ENCODE measurements around the gene GALNT3.

GALNT3 gene

DNA sequence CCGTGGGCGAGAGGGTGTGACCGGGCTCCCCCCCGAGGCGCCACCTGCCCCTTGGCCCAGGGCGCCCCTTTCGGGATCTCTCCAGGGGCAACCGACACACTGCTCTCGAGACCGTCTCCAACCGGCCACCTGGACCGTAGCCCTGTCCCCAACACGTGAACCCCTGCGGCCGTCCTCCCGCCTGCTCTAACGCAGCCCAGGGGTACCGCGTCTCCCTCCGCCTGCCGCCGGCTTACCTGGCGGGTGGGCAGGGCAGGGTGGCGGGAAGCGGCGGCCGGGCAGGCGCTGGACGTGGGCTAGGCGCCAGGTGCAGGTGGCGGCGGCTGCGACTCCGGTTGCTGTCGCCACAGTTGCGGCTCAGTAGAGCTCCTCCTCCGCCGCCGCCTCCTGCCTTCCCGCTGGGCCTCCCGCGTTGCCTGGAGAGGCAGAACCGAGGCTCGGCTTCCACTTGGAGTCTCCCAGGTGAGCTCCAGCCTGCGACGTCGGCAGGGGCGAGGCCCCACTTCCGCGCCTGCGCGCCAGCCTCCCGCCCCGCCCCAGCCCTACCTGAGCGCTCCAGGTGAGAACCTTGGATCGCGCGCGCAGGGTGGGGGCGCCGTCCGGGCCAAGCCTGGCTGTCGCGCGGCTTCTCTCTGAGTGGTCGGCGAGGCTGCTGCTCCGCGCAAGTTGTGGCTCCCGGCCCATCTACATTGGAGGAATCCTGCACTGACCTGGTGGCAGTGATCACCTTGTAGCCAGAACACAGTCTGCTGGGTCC lies at the start of gene GALNT3:
Gene GALNT3, minus strand, starts transcription at position 469 of the 757 bp plus-strand sequence. CDS start 23,547 bp downstream, outside the sequence.
- DNase-seq, result no peak

DNA sequence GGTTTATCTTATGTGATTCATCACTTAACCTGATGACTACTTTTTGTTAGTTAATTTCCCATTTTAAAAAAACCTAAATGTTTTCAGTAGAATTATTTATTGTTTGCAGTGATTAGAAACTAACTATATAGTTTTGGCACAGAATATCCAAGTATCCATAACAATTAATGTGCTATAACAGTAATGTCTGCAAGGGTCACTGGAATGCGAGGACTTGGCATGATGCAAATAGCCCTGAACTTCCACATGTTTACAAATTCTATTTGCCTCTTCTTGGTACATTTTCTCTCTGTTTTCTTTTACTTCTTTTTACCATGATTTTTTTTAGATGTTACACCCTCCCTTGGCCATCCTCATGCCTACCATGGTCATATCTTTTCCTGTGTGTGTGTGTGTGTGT lies 49.3 kb upstream of the GALNT3 start:
- DNase-seq, result peak; percentile 99

DNA sequence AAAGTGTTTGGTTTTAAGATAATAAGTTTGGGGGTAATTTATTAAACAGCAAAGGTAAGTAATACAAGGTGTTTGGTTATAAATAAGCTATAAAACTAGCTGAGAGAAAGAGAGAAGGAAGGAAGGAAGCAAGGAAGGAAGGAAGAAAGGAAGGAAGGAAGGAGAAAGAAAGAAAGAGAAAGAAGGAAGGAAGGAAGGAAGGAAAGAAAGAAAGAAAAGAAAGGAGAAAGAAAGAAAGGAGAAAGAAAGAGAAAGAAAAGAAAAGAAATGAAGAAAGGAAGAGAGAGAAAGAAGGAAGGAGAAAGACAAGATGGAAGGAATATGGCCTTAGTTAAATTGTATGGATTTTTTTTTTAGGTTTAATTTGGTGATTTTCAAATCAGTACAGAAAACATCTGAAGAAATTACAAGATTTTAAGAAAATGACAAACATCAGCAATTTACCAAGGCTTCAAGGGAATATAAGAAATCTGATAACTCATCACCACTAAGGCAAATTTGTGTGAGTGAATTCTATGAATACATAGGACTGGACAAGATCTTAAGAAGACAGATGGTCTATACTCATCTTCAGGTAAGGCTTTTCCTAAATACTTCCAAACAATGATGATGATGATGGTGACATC lies 46.4 kb upstream of the GALNT3 start:
- DNase-seq, result no peak

DNA sequence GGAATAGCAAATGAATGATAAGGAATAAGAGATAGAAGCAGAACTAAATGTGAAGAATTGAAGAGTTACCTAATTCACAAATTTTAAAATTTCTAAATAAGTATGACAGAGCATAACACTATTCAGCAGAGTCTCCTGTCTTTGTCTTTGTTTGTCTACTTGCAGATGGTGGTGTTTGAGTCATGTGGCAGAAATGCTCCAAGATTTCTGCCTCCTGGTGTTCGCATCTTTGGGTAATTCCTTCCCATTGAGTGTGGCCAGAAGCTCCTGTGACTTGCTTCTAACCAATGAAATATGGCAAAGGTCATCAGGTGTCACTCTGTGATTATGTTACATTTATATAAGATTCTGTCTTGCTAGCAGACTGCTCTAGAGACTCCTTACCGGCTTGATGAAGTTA lies 45.6 kb upstream of the GALNT3 start:
- DNase-seq, result no peak

DNA sequence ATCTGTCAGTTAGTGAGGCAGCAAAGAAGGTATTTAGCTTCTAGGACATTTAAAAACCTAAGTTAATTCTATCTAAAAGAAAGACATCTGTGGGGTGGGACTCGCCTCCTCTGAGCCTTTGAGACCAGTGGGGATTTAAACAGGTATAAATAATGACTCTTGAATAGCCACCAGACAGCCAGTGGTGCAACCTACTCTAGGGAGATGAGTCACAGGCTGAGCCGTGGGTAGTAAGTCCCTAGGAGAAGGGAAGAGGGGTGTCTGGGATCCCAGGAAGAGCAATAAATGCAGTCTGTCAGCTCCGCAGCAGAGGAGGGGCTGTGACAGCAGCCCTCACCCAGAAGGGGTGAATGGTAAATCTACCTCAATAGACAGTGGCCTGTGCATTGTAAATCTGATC lies 43.1 kb upstream of the GALNT3 start:
- DNase-seq, result no peak

DNA sequence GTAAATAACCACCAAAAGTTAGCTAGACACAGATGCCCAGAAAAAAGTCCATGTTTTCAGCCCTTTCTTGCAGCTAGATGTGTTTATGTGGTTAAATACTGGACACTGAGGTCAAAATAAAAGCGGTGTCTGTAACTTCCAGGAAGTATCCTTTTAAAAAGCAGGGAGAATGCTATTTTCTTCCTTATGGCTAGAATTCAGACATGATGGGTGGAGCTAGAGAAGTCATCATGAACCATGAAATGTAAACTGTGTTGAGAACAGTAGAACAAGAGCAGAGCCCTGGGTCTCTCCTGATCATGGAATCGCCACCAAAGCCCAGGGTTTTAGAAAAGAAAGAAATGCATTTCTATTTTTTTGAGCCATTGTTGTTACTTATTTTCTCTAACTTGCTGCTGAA lies 41.3 kb upstream of the GALNT3 start:
- DNase-seq, result no peak

DNA sequence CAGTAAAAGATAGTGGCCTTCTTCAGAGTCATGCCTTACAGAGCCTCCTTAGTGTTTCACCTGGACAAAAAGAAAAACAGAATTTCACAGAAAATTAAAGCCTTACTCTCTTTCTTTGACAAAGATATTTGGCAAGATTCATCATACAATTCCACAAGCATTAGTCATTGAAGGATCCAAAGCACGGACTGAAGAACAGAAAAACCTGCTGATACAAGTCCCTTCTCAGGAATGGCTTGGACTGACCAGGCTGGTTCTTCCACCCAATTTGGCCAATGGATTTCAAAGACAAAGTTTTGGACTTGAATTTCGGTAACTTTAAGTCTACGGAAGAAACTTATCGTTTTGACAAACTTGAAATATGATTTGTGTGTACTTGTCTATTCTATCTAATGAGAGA lies 39.1 kb upstream of the GALNT3 start:
- no peak for DNase-seq

DNA sequence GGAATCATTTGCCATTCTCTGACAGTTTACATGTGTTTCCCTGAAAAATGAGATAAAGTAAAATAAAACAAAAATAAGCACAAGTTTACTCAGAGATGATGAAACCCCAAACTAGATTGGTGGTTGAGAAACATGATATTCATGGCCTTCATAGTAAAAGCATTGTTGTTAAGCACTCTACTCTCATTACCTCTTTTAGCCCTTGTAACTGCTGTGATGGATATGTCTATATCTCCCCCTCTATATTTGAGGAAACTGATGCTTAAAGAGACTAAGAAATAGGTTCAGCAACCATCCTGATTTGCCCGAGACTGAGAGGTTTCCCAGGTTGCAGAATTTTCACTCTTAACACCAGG lies 33.9 kb upstream of the GALNT3 start:
- no peak for DNase-seq

DNA sequence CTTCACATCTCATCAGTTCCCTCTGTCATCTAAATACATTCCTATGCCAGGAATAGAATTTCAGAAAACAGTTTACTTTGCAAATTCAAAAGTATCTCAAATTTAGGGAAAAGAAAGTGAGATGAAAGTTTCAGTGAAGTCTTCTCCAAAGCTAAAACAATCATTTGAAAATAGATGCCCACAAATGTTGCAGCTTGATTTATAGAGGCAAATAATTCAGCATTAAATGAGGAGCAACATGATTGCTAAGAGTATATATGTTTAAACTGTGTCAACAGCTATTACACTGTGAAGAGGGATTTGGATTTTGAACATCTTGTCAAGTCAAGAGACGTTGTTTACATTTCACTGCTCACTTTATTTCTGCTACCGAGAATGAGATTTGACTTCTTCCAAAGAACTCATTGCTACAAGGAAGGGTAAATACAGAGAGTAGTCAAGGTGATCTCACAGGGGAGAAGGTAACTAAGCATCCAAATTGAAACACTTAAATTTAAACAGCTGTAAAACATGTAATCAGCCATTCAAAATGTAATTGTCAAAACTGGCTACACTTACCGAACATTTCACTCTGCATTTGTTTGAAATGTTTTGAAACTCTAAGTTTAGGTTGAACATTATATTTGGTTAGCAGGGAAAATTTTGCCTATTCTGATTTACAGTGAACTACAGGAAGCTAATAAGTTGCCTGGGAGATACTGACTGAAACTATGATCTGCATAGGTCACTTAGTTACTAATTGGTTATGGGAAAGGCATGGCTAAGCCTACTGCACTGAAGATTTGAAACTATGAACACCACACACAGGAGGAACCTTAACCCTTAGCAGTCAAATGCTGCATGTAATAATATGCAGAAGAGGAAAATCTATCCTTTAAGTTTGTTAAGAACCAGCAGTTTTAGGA lies 33.2 kb upstream of the GALNT3 start:
- no peak for DNase-seq

DNA sequence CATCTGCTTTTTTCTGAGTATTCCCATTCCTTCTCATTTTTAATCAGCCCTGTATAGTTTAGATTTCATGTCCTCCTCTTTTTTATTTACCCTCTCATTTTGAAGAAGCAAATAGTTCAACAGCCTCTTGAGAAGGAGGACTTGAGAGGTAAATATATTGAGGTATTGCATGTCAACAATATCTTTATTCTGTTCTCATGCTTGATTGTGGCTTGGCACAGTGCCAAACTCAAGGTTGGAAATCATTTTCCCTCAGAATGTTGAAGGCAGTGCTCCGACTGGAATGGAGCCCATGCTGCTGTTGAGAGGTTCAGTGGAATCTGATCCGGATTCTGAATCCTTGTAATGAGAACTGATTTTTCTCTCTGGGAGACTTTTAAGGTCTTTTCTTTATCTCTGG lies 31.0 kb upstream of the GALNT3 start:
- no peak for DNase-seq

DNA sequence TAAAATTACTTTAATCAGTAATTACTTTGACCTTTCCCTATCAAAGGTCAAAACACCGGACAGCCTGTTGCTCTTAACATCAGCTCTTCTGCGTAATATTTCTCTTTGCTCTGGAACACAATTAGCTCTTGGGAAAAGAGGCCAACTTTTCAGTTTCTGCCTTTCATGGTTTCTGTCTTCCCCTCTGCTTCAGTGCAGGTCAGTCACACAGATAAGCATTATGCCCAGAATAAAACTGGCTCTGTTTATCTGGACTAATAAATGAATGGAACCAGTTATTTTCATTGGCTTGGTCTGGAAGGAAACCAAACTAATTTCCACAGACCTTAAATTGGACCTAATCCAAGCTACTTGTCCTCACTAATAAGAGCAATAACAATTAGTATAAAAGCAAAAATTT lies 26.2 kb upstream of the GALNT3 start:
- no peak for DNase-seq

DNA sequence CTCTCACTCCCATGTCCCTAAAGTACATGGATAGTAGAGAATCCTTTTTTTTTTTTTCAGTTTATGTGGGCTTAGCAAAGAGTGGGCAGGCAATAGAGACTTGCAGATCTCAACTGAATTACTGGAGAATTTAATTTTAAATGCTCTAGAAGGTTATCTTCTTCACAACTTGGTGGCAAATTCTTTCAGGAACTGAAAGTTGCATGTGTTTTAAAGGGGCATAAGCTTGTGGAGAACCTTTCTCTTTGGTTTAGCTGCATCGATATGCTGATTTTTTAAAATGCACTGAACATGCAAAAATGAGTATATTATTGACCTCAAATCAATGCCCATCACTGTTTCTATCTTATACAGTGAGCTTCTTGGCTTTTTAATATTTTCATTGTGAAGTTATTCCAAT lies 24.9 kb upstream of the GALNT3 start:
- no peak for DNase-seq

DNA sequence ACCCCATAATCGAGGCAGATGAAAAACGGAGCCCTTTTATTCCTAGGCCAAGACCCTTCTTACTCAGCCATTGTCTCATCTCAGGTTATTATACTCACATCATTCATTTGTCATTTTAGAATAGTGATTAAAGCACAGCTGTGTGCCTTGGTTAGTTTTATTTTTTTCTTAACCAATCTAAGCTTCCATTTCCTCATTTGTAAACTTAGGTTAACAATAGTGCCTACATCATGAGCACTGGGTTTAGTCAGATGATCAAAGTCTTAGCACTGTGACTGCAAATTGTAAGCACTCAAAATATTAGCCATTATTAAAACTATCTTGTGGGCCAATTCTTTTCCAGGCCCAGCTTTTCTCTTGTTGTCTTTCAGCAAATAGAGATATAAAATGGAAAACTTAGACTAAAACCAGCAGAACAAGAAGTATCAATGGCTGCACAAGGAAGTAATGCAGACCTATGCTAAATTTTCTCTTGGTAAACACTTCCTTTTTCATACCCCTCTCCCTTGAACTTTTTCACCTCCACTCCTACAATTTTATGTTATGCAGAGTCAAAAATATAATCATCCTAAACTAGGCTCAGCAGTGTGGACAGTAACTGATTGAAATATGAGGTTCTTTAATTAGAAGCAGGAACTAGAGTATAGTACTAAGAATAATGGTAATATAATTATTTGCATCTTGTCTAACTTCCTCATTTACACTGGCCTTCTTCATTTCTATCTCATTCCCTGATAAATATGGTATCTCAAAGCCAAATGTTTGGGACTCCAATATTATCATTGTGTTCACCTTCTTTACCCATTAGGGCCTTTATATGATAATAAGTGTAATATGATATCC lies 21.5 kb upstream of the GALNT3 start:
- no peak for DNase-seq

DNA sequence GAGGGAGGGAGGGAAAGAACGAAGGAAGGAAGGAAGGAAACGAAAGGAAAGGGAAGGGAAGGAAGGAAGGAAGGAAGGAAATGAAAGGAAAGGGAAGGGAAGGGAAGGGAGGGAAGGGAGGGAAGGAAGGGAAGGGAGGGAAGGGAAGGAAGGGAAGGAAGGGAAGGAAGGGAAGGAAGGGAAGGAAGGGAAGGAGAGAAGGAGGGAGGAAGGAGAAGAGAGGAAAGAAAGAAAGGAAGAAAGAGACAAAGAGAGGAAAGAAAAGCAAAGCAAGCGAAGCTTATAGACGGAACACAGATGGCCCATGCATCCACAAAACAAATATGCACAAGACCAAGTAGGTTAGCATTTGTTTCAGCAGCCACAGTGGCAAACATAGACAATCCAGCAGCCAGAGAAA lies 20.4 kb upstream of the GALNT3 start:
- no peak for DNase-seq

DNA sequence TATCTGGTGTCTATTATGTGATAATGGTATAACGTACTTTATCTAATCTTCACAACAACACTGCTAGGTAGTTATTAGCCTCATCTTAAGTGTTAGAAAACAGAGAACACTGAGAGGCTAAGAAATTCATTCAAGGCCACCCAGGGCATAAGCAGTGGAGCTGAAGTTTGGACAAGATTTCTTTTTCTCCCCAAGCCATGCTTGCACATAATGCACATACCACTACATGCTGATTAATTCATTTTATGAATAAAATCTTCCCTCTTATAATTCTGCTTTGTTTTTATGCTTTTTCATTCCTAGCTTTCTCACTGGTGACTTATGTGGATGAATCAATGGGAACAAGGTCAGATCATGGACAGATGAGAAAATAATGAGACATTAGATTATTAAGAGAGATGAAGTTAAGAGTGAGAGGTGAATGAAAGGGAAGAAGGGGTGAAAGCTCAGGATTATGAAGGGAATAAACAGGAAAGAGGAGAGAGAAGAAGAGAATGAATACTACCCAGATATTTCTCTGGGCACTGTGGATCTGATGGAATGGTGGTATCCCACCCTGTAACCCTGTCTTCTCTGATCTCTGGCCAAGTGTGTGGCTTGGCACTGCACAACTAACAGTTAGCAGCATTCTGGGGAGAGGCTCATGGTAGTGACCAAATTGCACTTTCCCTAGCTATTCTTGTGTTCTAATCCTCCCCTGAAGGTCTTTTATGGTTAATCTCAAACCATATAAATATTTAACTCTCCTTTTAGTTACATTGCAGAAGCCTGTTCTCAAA lies 17.7 kb upstream of the GALNT3 start:
- DNase-seq, result no peak

DNA sequence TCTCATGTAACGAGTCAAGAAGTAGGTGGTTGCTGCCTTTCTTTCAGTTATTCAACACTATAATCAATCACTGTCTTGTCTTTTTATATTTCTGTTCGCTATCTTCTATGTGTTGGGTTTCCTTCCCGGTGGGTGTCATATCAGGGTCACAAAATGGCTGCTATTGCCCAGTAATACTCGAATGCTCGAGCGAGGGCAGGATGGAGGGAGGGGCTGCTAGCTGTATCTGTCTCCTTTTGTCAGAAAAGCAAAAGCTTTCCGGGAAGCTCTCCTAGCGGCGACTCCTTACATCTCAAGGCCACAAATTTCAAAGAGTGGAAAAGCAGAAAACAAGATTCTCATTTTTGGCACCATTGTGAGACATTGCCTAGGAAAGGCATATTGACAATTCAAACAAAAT lies 16.4 kb upstream of the GALNT3 start:
- DNase-seq, result no peak

DNA sequence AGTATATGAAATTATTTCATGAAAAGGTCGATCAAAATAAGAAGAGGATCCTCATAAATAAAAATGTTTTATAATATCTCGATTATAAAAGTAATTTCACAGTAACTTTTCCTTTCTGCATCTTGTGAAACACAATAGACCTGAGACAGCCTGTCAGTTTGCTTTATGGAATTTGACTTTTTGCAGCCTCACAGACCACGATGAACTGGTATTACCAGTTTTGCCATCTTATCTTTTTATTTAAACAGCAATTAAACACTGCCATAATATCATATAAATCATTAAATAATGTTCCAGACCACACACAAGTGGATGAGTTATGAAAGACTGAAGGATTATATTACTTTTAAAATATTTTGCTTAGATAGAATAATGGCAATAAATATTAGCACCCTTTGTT lies 10.7 kb upstream of the GALNT3 start:
- DNase-seq, result no peak

DNA sequence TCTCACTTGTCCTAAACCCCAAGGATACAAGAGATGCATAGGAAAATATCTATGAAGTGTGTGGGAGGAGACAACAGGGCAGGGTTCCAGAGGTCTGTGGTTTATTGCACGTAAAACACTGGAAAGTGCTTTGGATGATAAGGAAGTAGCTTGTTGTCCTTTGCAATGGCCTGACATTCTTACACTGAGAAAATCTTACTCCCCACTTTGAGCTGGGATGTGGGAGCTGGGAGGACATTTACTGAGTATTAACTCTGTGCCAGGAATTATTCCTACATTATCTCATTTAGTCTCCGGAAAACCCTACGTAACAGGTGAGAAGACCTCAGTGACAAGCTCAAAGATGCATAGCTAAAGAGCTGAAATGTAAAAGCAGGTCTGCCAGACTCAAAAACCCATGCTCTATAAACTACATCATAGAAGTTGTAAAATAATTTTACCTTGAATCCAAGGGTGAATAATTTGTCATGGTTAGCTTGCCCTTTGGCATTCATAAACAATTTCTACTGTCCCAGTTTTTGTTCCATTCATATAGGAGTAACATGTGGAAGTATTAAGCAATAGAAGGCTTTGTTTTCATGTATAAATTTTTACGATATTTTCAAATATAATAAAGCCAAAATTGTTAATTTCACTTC lies 9.2 kb upstream of the GALNT3 start:
- DNase-seq, result no peak

DNA sequence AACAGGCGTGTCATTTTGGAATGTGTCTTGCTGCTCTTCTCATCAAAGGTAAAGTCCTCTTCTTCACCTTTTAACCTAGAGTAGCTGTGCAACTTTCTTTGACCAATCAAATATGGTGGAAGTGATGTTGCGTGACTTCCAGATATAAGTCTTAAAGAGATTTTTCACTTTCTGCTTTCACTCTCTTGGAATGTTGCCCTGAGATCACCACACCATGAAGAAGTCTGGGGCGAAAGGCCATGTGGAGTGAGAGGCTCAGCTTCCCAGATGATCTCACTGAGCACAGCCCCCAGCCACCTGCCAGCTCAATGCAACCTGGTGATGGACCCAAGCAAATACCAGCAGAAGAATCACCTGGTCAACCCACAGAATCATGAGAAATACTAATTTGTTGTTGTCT lies 7.1 kb upstream of the GALNT3 start:
- no peak for DNase-seq

DNA sequence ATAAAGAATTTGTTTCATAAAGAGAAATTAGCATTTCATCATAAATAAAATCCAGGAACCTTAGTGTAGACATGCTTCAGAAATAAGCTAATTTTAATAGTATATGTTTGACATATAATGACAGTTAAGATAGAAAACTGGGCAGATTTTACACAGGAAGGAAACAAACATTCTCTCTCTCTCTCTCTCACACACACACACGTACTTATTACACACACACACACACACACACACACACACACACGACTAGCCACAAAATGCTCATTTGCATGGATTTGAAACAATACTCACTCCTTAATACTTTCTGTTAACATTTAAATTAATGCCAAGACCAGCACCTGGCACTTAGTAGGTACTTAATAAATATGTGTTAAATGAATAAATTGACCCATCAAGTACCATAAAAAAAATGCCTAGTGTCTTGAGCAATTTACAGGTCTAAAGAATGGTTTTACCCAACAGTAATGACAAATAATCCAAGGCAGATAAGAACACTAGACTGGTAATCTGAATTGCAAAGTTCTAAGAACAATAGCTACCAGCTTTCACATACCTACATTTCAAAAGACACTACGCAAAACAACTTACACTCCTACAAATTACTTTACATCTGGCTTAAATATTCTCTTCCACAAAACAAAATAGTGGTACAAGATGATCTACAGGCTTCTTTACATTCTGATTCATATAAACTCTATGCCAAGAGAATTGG lies 2.9 kb upstream of the GALNT3 start:
- DNase-seq, result no peak

DNA sequence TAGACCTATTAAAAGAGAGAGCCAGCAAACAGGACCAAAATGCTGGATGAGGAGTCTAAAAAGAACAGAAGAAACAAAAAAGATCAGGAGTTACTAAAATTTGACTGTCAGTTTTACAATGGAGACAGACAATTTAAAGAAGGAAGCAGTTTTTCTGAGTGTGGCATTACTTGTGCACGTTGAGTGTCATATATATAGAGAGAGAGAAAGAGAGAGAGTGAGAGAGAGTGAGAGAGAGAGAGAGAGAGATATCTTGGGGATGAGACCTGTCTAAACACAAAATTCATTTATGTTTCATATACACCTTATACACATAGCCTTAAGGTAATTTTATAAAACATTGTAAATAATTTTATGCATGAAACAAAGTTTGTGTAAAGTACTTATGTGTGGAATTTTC lies 2.1 kb upstream of the GALNT3 start:
- DNase-seq, result no peak

Data from NCI-H446 treated with DMSO at 0.1 percent for 48 hours (cell line).